Measurements from ENCODE around the gene RABGAP1L.

The RABGAP1L gene

DNA sequence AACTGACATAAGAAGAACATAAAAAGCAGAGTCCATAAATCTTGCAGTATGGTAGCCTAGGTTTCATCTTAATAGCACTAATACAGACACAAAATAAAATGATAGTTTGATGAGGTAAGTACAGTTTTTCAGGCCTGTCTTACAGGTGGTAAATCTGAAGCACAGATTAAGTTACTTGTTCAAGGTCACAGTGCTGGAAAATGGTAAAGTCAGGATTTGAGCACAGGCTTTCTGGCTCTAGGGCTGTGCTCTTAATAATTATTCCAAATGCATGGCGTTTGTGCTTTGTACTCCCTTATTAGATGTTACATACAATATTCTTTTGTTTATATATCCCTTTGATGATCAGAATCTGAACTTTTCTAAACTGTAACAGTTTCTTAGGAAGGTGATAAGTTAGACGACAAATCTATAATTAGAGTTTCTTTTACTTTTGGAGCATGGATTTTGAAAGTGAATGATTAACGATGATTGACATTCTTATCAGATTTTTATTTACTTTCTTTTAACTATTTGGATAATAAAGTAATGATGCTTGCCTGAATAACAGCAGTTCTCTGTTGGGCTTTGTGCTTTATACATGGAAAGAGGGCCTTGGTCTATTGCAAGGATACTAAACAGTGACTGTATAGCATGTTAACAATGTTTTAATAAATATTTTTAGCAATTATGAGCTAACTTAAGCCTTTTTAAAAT, 738.9 kb downstream of the RABGAP1L start:
- Histone ChIP-seq H3K27me3 (ENCODE audit: insufficient read depth, low read length, poor library complexity, severe bottlenecking) (no peaks in the 10 kb centered on the region), H3K9ac (ENCODE audit: low read depth, low read length, poor library complexity, severe bottlenecking) (no peak overlapping the region), H3K4me2 (ENCODE audit: low read depth, low read length, poor library complexity, severe bottlenecking) (no peak overlapping the region), H3K79me2 (ENCODE audit: insufficient read depth, low read length) (no peaks in the 10 kb centered on the region), H3K36me3 (ENCODE audit: insufficient read depth, low read length) (peaks cover 9% of the 10 kb centered on the region; the same call in 1 of the 2 replicates), H3K9me3 (ENCODE audit: insufficient read depth, low read depth, low read length) (peaks cover 3% of the 10 kb centered on the region; the same call in 1 of the 2 replicates), H3K4me1 (ENCODE audit: insufficient read depth, low read length, poor library complexity, severe bottlenecking) (peaks cover 18% of the 10 kb centered on the region), H4K20me1 (ENCODE audit: insufficient read depth, low read length, poor library complexity, severe bottlenecking) (no peaks in the 10 kb centered on the region), H2AFZ (ENCODE audit: low read length) (no peak overlapping the region), H3F3A (ENCODE audit: low read depth) (peaks cover 9% of the 10 kb centered on the region), H3K4me3 (ENCODE audit: low read length, poor library complexity, severe bottlenecking) (no peak overlapping the region), H3K9me2 (replicated peaks; ENCODE audit: low read depth, low read length) (no peaks in the 10 kb centered on the region)
- TF ChIP-seq EZH2phosphoT487 (IDR thresholded peaks at IDR 0.05; ENCODE audit: borderline replicate concordance), result no peak
- TF ChIP-seq, protein P1, sequence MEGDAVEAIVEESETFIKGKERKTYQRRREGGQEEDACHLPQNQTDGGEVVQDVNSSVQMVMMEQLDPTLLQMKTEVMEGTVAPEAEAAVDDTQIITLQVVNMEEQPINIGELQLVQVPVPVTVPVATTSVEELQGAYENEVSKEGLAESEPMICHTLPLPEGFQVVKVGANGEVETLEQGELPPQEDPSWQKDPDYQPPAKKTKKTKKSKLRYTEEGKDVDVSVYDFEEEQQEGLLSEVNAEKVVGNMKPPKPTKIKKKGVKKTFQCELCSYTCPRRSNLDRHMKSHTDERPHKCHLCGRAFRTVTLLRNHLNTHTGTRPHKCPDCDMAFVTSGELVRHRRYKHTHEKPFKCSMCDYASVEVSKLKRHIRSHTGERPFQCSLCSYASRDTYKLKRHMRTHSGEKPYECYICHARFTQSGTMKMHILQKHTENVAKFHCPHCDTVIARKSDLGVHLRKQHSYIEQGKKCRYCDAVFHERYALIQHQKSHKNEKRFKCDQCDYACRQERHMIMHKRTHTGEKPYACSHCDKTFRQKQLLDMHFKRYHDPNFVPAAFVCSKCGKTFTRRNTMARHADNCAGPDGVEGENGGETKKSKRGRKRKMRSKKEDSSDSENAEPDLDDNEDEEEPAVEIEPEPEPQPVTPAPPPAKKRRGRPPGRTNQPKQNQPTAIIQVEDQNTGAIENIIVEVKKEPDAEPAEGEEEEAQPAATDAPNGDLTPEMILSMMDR (conservative IDR thresholded peaks at IDR 0.05; ENCODE audit: low read length), result no peak

DNA sequence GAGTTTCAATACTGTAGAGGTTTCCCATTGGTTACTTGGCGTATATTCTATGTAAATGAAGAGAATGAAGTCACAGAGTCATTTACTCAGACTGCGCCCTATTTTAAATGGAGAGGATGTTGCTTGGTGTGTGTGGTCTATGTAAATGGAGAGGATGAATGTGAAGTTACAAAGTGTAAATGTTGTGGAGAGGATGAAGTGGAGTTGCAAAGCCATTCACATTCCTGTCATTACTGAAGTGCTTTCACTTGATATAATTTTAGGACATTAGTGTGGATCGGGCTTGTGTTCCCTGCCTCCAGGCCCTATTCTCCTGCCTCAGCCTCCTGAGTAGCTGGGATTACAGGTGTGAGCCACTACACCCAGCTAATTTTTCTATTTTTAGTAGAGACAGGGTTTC, 741.0 kb downstream of the RABGAP1L start:
- TF ChIP-seq EZH2phosphoT487 (IDR thresholded peaks at IDR 0.05; ENCODE audit: borderline replicate concordance), result no peak
- TF ChIP-seq, protein P1 (conservative IDR thresholded peaks at IDR 0.05; ENCODE audit: low read length), result no peak
- H3K9ac ChIP-seq (ENCODE audit: low read depth, low read length, poor library complexity, severe bottlenecking), result no peak overlapping the region
- no peaks in the 10 kb centered on the region for H3K27me3 ChIP-seq (ENCODE audit: insufficient read depth, low read length, poor library complexity, severe bottlenecking)
- H3K79me2 ChIP-seq (ENCODE audit: insufficient read depth, low read length), result no peaks in the 10 kb centered on the region
- H3K4me1 ChIP-seq (ENCODE audit: insufficient read depth, low read length, poor library complexity, severe bottlenecking), result no peaks in the 10 kb centered on the region
- H3F3A ChIP-seq (ENCODE audit: low read depth), result no peaks in the 10 kb centered on the region
- no peak overlapping the region for H3K4me3 ChIP-seq (ENCODE audit: low read length, poor library complexity, severe bottlenecking)
- H3K9me3 ChIP-seq (ENCODE audit: insufficient read depth, low read depth, low read length), result peaks cover 3% of the 10 kb centered on the region; the same call in 1 of the 2 replicates
- no peak overlapping the region for H3K4me2 ChIP-seq (ENCODE audit: low read depth, low read length, poor library complexity, severe bottlenecking)
- no peak overlapping the region for H2AFZ ChIP-seq (ENCODE audit: low read length)
- no peaks in the 10 kb centered on the region for H4K20me1 ChIP-seq (ENCODE audit: insufficient read depth, low read length, poor library complexity, severe bottlenecking)
- peaks cover 9% of the 10 kb centered on the region; the same call in 1 of the 2 replicates for H3K36me3 ChIP-seq (ENCODE audit: insufficient read depth, low read length)
- no peaks in the 10 kb centered on the region for H3K9me2 ChIP-seq (replicated peaks; ENCODE audit: low read depth, low read length)

DNA sequence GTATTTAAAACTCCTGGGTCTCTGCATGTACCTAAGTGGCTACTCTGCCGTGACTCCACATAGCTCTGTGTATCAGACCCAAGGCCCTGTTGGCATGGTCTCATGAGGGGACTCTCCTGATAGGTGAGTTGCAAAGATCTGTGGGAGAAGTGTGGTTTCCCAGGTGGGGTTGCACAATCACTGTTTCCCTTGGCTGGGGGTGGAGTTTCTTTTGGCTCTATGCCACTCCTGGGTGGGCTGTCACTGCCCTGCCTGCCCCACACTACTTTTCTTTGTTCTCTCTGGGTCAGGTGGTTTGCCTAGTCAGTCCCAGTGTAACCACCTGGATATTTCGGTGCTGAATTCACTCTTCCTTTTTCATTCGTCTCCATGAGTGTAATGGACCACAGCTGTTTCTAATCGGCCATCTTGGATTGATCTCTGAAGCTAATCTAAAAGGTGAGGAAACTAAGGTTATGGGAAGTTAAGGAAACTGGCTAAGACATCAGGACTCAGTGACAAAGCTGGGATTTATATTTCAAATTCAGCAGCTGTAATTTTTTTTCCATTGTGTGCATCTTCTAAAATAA, 743.3 kb downstream of the RABGAP1L start:
- Histone ChIP-seq H3K9ac (ENCODE audit: low read depth, low read length, poor library complexity, severe bottlenecking) (no peak overlapping the region), H3K79me2 (ENCODE audit: insufficient read depth, low read length) (no peaks in the 10 kb centered on the region), H3K27me3 (ENCODE audit: insufficient read depth, low read length, poor library complexity, severe bottlenecking) (no peaks in the 10 kb centered on the region), H3K4me2 (ENCODE audit: low read depth, low read length, poor library complexity, severe bottlenecking) (no peak overlapping the region), H3F3A (ENCODE audit: low read depth) (no peaks in the 10 kb centered on the region), H2AFZ (ENCODE audit: low read length) (no peak overlapping the region), H3K9me2 (replicated peaks; ENCODE audit: low read depth, low read length) (no peaks in the 10 kb centered on the region), H3K36me3 (ENCODE audit: insufficient read depth, low read length) (peaks cover 7% of the 10 kb centered on the region; the same call in 1 of the 2 replicates), H3K9me3 (ENCODE audit: insufficient read depth, low read depth, low read length) (peaks cover 3% of the 10 kb centered on the region; the same call in 1 of the 2 replicates), H3K4me1 (ENCODE audit: insufficient read depth, low read length, poor library complexity, severe bottlenecking) (no peaks in the 10 kb centered on the region), H3K4me3 (ENCODE audit: low read length, poor library complexity, severe bottlenecking) (no peak overlapping the region), H4K20me1 (ENCODE audit: insufficient read depth, low read length, poor library complexity, severe bottlenecking) (no peaks in the 10 kb centered on the region)
- TF ChIP-seq EZH2phosphoT487 (IDR thresholded peaks at IDR 0.05; ENCODE audit: borderline replicate concordance), result no peak
- TF ChIP-seq, protein P1 (conservative IDR thresholded peaks at IDR 0.05; ENCODE audit: low read length), result no peak
